Neural cell (in vitro differentiated cells): ENCODE measurements around the gene FHL3. TPM values are rescaled to one million over a fixed set of nuclear protein-coding genes. Genes with fewer than 3 reads are reported as not detected.

ENCODE experiments used
- H2AFZ ChIP-seq: fragments of 200-600, 300-800 bp; sonication (generic), shearing (Covaris generic); 2 replicates; pipeline ENCODE4 v1.6.0; 2014; ENCODE audit warnings: low read depth, mild to moderate bottlenecking, antibody characterized with exemption, low read length, moderate library complexity
- H3F3A ChIP-seq: fragments of 200-600 bp; shearing (Covaris generic); 2 replicates; pipeline ENCODE4 v1.6.1; 2016; ENCODE audit warnings: mild to moderate bottlenecking, moderate library complexity, mixed read lengths, antibody characterized with exemption, low read length; ENCODE audit not compliant: insufficient read depth, poor library complexity, severe bottlenecking
- H3K27ac ChIP-seq: fragments of 200-600, 300-800 bp; sonication (generic), shearing (Covaris generic); 2 replicates; pipeline ENCODE4 v1.5.1; 2014; ENCODE audit warnings: mild to moderate bottlenecking, low read length, moderate library complexity
- H3K27me3 ChIP-seq: fragments of 300-800, 200-600 bp; sonication (generic), shearing (Covaris generic); 2 replicates; pipeline ENCODE4 v1.6.0; 2014; ENCODE audit warnings: mild to moderate bottlenecking, low read depth, low read length, moderate library complexity; ENCODE audit not compliant: insufficient read depth
- H3K36me3 ChIP-seq: fragments of 300-800, 200-600 bp; sonication (generic), shearing (Covaris generic); 2 replicates; pipeline ENCODE4 v1.5.1; 2014; ENCODE audit warnings: mild to moderate bottlenecking, antibody characterized with exemption, low read length, moderate library complexity; ENCODE audit not compliant: insufficient read depth
- H3K4me2 ChIP-seq: fragments of 300-800, 200-600 bp; sonication (generic), shearing (Covaris generic); 2 replicates; pipeline ENCODE4 v1.6.0; 2014; ENCODE audit warnings: mild to moderate bottlenecking, low read length
- H3K4me3 ChIP-seq: fragments of 300-800, 200-600 bp; sonication (generic), shearing (Covaris generic); 2 replicates; pipeline ENCODE4 v1.5.1; 2014; ENCODE audit warnings: mild to moderate bottlenecking, low read length, moderate library complexity
- H3K79me2 ChIP-seq: fragments of 200-600 bp; shearing (Covaris generic); replicated peaks from 2 replicates; pipeline ENCODE4 v1.6.0; 2014; ENCODE audit warnings: mild to moderate bottlenecking, low read length, moderate library complexity; ENCODE audit not compliant: insufficient read depth
- H3K9ac ChIP-seq: fragments of 300-800, 200-600 bp; sonication (generic), shearing (Covaris generic); 2 replicates; pipeline ENCODE4 v1.6.1; 2016; ENCODE audit warnings: mild to moderate bottlenecking, low read length, mixed read lengths
- H3K9me2 ChIP-seq: fragments of 200-600 bp; shearing (Covaris generic); 2 replicates; pipeline ENCODE4 v1.6.1; 2016; ENCODE audit warnings: mild to moderate bottlenecking, low read length, mixed read lengths; ENCODE audit not compliant: insufficient read depth
- H3K9me3 ChIP-seq: fragments of 200-600, 300-800 bp; sonication (generic), shearing (Covaris generic); 2 replicates; pipeline ENCODE4 v1.6.1; 2016; ENCODE audit warnings: mild to moderate bottlenecking, mixed run types, low read length, moderate library complexity, mixed read lengths
- H4K20me1 ChIP-seq: fragments of 200-600 bp; shearing (Covaris generic); 2 replicates; pipeline ENCODE4 v1.6.1; 2016; ENCODE audit warnings: mild to moderate bottlenecking, mixed run types; ENCODE audit not compliant: insufficient read depth
- EP300 ChIP-seq: fragments of 450-650 bp; conservative IDR thresholded peaks from 2 replicates; pipeline ENCODE4 v1.6.1; 2014; ENCODE audit warnings: antibody characterized with exemption, mild to moderate bottlenecking, moderate library complexity; ENCODE audit not compliant: poor library complexity, severe bottlenecking
- EZH2 ChIP-seq: fragments of 200-600, 300-800 bp; shearing (Covaris generic), sonication (generic); IDR thresholded peaks from 2 replicates; pipeline ENCODE4 v1.6.1; 2014; ENCODE audit warnings: antibody characterized with exemption, low read length, borderline replicate concordance, mild to moderate bottlenecking; ENCODE audit not compliant: insufficient read depth, poor library complexity, severe bottlenecking
- POLR2AphosphoS5 ChIP-seq: IDR thresholded peaks from 2 replicates; pipeline ENCODE4 v1.6.1; 2012
- RAD21 ChIP-seq: fragments of 450-650 bp; conservative IDR thresholded peaks from 2 replicates; pipeline ENCODE4 v1.6.1; 2014; ENCODE audit warnings: antibody characterized with exemption, mild to moderate bottlenecking, moderate library complexity
- SMC3 ChIP-seq: fragments of 450-650 bp; conservative IDR thresholded peaks from 2 replicates; pipeline ENCODE4 v1.6.1; 2014; ENCODE audit warnings: antibody characterized with exemption, mild to moderate bottlenecking, moderate library complexity; ENCODE audit not compliant: poor library complexity
- TAF1 ChIP-seq: IDR thresholded peaks from 2 replicates; pipeline ENCODE4 v1.6.1; 2012; ENCODE audit warnings: low read depth
- polyA plus RNA-seq: library from polyadenylated mRNA; depleted of rRNA; stranded (reverse); fragments of >200 nt; gene quantifications from 2 replicates; pipeline ENCODE4 v1.2.3, GENCODE V29; 2014
- TF ChIP-seq, protein P1 (sequence below): IDR thresholded peaks from 2 replicates; pipeline ENCODE4 v1.6.1; 2012; ENCODE audit warnings: borderline replicate concordance
- TF ChIP-seq, protein P2 (sequence below): fragments of 450-650 bp; IDR thresholded peaks from 2 replicates; pipeline ENCODE4 v1.5.1; 2014; ENCODE audit warnings: antibody characterized with exemption, mild to moderate bottlenecking, moderate library complexity; ENCODE audit not compliant: poor library complexity, severe bottlenecking

Gene FHL3
- polyA plus RNA-seq, 1 donor from 2014 or later, result 3.5 TPM

DNA sequence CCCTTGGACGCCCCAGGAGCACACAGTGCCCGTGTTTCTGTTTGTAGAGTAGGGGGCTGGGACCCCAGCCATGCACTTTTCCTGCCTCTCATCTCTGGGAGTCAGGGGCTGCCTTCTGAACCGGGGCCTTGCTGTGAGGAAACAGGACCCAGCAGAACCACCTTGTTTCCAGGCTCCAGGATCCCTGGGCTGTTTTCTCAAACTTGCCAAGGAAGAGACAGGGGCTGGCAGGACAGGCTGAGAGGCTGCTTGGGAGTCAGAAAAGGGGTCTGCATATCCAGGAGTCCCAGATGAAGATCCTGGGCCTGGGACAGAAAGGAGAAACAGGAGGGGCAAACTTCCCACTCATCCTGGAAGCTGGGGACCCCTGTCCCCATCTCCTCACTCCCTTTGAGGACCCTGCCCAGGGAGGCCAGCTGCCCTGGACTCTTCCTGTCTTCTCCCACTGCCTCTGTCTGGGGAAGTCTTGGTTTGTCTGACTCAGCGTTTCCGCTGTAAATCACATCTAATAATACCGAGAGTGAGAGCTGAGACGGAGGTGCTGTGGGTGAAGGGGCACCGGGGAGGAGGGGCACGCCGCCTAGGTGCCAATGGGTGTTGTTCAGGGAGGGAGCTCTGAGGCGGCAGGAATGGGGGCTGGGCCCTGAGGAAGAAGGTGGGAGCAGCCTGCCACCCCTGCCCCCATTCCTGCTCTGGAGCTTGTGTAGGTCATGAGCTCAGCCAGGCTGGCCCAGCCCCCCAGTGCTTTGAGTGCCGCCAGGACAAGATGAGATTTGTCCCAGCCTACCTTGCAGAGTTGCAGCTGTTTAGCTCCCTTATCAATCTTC lies 24.6 kb upstream of the FHL3 start (continued):
- TF ChIP-seq EZH2, result no peak
- no peak for TF ChIP-seq POLR2AphosphoS5

DNA sequence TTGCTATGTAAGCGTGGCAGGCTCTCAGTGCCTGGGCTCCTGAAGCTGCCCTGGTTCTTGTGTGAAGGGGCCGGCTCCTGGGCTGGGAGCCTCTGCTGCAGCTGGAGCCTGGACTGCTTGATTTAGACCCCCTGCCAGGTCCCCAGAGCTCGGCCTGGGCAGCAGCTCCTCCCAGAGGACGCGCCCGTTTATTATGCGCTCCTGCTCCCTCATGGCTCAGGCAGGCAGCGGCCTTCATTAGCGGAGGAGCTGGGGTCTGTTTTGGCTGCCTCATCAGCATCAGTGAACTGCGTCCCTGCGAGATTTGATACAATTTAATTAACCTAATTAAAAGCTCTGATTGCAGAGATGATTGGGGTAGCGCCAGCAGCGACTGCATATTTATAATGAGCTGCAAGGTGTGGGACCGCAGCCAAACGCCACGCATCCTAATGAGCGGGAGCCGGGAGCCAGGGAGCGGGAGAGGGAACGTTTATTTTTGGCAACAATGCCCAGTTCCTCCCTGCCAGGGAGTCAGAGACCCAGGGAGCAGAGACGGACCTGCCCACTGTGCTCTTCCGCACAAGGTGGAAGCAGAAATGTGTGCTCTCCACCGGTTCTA lies 23.9 kb upstream of the FHL3 start:
- Histone ChIP-seq H3K27ac (no peak overlapping the region), H3F3A (no peaks in the 10 kb centered on the region), H3K4me2 (no peak overlapping the region), H3K9ac (no peak overlapping the region), H4K20me1 (no peaks in the 10 kb centered on the region), H3K9me3 (no peaks in the 10 kb centered on the region), H3K36me3 (peaks cover 9% of the 10 kb centered on the region), H2AFZ (no peak overlapping the region), H3K79me2 (no peaks in the 10 kb centered on the region), H3K9me2 (no peaks in the 10 kb centered on the region), H3K27me3 (no peaks in the 10 kb centered on the region), H3K4me3 (no peak overlapping the region)
- TF ChIP-seq EP300, result no peak
- no peak for TF ChIP-seq RAD21
- TF ChIP-seq TAF1, result no peak
- TF ChIP-seq, protein P1, sequence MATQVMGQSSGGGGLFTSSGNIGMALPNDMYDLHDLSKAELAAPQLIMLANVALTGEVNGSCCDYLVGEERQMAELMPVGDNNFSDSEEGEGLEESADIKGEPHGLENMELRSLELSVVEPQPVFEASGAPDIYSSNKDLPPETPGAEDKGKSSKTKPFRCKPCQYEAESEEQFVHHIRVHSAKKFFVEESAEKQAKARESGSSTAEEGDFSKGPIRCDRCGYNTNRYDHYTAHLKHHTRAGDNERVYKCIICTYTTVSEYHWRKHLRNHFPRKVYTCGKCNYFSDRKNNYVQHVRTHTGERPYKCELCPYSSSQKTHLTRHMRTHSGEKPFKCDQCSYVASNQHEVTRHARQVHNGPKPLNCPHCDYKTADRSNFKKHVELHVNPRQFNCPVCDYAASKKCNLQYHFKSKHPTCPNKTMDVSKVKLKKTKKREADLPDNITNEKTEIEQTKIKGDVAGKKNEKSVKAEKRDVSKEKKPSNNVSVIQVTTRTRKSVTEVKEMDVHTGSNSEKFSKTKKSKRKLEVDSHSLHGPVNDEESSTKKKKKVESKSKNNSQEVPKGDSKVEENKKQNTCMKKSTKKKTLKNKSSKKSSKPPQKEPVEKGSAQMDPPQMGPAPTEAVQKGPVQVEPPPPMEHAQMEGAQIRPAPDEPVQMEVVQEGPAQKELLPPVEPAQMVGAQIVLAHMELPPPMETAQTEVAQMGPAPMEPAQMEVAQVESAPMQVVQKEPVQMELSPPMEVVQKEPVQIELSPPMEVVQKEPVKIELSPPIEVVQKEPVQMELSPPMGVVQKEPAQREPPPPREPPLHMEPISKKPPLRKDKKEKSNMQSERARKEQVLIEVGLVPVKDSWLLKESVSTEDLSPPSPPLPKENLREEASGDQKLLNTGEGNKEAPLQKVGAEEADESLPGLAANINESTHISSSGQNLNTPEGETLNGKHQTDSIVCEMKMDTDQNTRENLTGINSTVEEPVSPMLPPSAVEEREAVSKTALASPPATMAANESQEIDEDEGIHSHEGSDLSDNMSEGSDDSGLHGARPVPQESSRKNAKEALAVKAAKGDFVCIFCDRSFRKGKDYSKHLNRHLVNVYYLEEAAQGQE, result no peak
- TF ChIP-seq, protein P2, sequence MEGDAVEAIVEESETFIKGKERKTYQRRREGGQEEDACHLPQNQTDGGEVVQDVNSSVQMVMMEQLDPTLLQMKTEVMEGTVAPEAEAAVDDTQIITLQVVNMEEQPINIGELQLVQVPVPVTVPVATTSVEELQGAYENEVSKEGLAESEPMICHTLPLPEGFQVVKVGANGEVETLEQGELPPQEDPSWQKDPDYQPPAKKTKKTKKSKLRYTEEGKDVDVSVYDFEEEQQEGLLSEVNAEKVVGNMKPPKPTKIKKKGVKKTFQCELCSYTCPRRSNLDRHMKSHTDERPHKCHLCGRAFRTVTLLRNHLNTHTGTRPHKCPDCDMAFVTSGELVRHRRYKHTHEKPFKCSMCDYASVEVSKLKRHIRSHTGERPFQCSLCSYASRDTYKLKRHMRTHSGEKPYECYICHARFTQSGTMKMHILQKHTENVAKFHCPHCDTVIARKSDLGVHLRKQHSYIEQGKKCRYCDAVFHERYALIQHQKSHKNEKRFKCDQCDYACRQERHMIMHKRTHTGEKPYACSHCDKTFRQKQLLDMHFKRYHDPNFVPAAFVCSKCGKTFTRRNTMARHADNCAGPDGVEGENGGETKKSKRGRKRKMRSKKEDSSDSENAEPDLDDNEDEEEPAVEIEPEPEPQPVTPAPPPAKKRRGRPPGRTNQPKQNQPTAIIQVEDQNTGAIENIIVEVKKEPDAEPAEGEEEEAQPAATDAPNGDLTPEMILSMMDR, result peak; percentile 15

DNA sequence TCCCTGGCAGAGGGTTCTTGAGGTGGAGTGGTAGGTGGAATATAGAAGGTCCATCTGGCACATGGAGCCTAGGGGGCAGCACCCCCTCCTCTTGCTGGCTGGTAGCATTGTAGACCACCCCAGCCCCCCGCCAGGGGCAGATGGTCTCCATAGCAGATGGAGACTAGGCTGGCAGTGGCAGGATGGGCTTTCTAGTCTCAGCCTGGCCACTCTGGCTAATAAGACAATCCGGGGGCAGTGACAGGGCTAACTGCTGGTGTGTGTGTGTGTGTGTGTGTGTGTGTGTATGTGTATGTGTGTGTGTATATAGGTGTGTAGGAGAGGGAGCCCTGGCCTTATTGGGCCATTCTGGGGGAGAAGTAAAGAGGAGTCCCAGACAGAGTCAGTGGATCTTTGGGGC lies 23.4 kb upstream of the FHL3 start:
- H3K27ac ChIP-seq, result no peak overlapping the region
- no peaks in the 10 kb centered on the region for H3K79me2 ChIP-seq
- TF ChIP-seq, protein P2, result peak; percentile 4
- TF ChIP-seq SMC3 (no peak), EZH2 (no peak)
- H3K9me2 ChIP-seq, result no peaks in the 10 kb centered on the region
- H3K36me3 ChIP-seq, result peaks cover 9% of the 10 kb centered on the region
- H4K20me1 ChIP-seq, result no peaks in the 10 kb centered on the region
- H3K27me3 ChIP-seq, result no peaks in the 10 kb centered on the region
- H2AFZ ChIP-seq, result no peak overlapping the region
- no peaks in the 10 kb centered on the region for H3F3A ChIP-seq
- no peak overlapping the region for H3K4me2 ChIP-seq
- no peak overlapping the region for H3K4me3 ChIP-seq
- H3K9me3 ChIP-seq, result no peaks in the 10 kb centered on the region
- H3K9ac ChIP-seq, result no peak overlapping the region
